Ishikawa (cell line): ENCODE data around the gene USP2.

Experiments
- CEBPB ChIP-seq: IDR thresholded peaks from 2 replicates; pipeline ENCODE4 v1.6.1; 2012
- CREB1 ChIP-seq: IDR thresholded peaks from 2 replicates; pipeline ENCODE4 v1.6.1; 2012; ENCODE audit warnings: low read depth
- EGR1 ChIP-seq: IDR thresholded peaks from 2 replicates; pipeline ENCODE4 v1.6.1; 2012
- EP300 ChIP-seq: IDR thresholded peaks from 2 replicates; pipeline ENCODE4 v1.6.1; 2012; ENCODE audit warnings: borderline replicate concordance
- FOXM1 ChIP-seq: IDR thresholded peaks from 2 replicates; pipeline ENCODE4 v1.6.1; 2012; ENCODE audit warnings: low read depth, borderline replicate concordance
- MAX ChIP-seq: IDR thresholded peaks from 2 replicates; pipeline ENCODE4 v1.6.1; 2012
- NFIC ChIP-seq: IDR thresholded peaks from 2 replicates; pipeline ENCODE4 v1.6.1; 2012
- RAD21 ChIP-seq: IDR thresholded peaks from 2 replicates; pipeline ENCODE4 v1.6.1; 2012; ENCODE audit warnings: low read depth
- REST ChIP-seq: IDR thresholded peaks from 2 replicates; pipeline ENCODE4 v1.6.1; 2012; ENCODE audit warnings: low read depth, mild to moderate bottlenecking
- TAF1 ChIP-seq: IDR thresholded peaks from 2 replicates; pipeline ENCODE4 v1.6.1; 2012; ENCODE audit warnings: low read depth, mild to moderate bottlenecking
- TCF12 ChIP-seq: IDR thresholded peaks from 2 replicates; pipeline ENCODE4 v1.6.1; 2012; ENCODE audit warnings: low read depth
- TEAD4 ChIP-seq: IDR thresholded peaks from 2 replicates; pipeline ENCODE4 v1.6.1; 2012
- USF1 ChIP-seq: IDR thresholded peaks from 2 replicates; pipeline ENCODE4 v1.6.1; 2012
- YY1 ChIP-seq: IDR thresholded peaks from 2 replicates; pipeline ENCODE4 v1.6.1; 2012; ENCODE audit warnings: low read depth
- ZBTB7A ChIP-seq: IDR thresholded peaks from 2 replicates; pipeline ENCODE4 v1.6.1; 2012; ENCODE audit warnings: low read depth

Gene USP2

GRCh38 chr11:119424775-119425174, 43.3 kb upstream of the USP2 start:
- TF ChIP-seq MAX: no peak
- TF ChIP-seq TCF12: no peak

- no peak for TF ChIP-seq EP300
- no peak for TF ChIP-seq TCF12
- no peak for TF ChIP-seq USF1
- no peak for TF ChIP-seq FOXM1
- TF ChIP-seq CEBPB: no peak
- TF ChIP-seq RAD21: no peak
- no peak for TF ChIP-seq TEAD4
- no peak for TF ChIP-seq REST
- no peak for TF ChIP-seq CREB1
- no peak for TF ChIP-seq YY1
- no peak for TF ChIP-seq ZBTB7A
These were observed 42.8 kb upstream of the USP2 start for GRCh38 chr11:119424276-119424675.

GRCh38 chr11:119423509-119424254, 42.2 kb upstream of the USP2 start:
- no peak for TF ChIP-seq REST
- no peak for TF ChIP-seq EGR1

- no peak for TF ChIP-seq EP300
- TF ChIP-seq TCF12: no peak
- TF ChIP-seq EGR1: no peak
- no peak for TF ChIP-seq REST
- TF ChIP-seq TAF1: no peak
These were observed 41.5 kb upstream of the USP2 start, which contains the start of gene THY1 for GRCh38 chr11:119422809-119423508. Gene THY1, minus strand, starts transcription at chr11:119423172. Its CDS starts 2,267 bp downstream, at chr11:119420905.

GRCh38 chr11:119421941-119422808, 40.7 kb upstream of the USP2 start:
- TF ChIP-seq REST (no peak), YY1 (no peak), RAD21 (no peak), CEBPB (no peak), TAF1 (no peak), NFIC (no peak), MAX (no peak), USF1 (no peak), ZBTB7A (no peak), EP300 (no peak), TCF12 (no peak), CREB1 (no peak), TEAD4 (no peak), FOXM1 (no peak), EGR1 (no peak)
